Osteocyte (in vitro differentiated cells): ENCODE measurements around the gene MEIS2. TPM values are rescaled to one million over a fixed set of nuclear protein-coding genes. Genes with fewer than 3 reads are reported as not detected.

ENCODE experiments used
- DNase-seq: peaks from one replicate; pipeline ENCODE4 v3.0.0; 2021; ENCODE audit warnings: mixed read lengths; ENCODE audit not compliant: unreplicated experiment; ENCODE audit errors: extremely low spot score
- H3K27ac Mint-ChIP-seq: one replicate; pipeline ENCODE4 v1.8.0; 2021; ENCODE audit warnings: mild to moderate bottlenecking, mixed read lengths; ENCODE audit not compliant: unreplicated experiment
- H3K27me3 Mint-ChIP-seq: one replicate; pipeline ENCODE4 v1.8.0; 2021; ENCODE audit warnings: mixed read lengths; ENCODE audit not compliant: unreplicated experiment
- H3K36me3 Mint-ChIP-seq: one replicate; pipeline ENCODE4 v1.8.0; 2021; ENCODE audit warnings: mixed read lengths; ENCODE audit not compliant: unreplicated experiment
- H3K4me1 Mint-ChIP-seq: one replicate; pipeline ENCODE4 v1.8.0; 2021; ENCODE audit warnings: mixed read lengths; ENCODE audit not compliant: unreplicated experiment
- H3K4me3 Mint-ChIP-seq: one replicate; pipeline ENCODE4 v1.8.0; 2021; ENCODE audit warnings: mild to moderate bottlenecking, moderate library complexity, mixed read lengths; ENCODE audit not compliant: unreplicated experiment
- H3K9me3 Mint-ChIP-seq: one replicate; pipeline ENCODE4 v1.8.0; 2021; ENCODE audit warnings: mixed read lengths; ENCODE audit not compliant: unreplicated experiment
- CTCF ChIP-seq: fragments of 200-600 bp; sonication (generic); IDR thresholded peaks from 2 replicates; pipeline ENCODE4 v1.5.0; 2021; ENCODE audit warnings: antibody characterized with exemption, mild to moderate bottlenecking, moderate library complexity
- total RNA-seq: library from RNA; stranded (reverse); gene quantifications from 2 replicates; pipeline ENCODE4 v1.2.1, GENCODE V29; 2021

Gene MEIS2
- total RNA-seq, 1 donor from 2014 or later, result 79.9 TPM

GRCh38 chr15:37007301-37007700 is 93.0 kb downstream of the MEIS2 start:
- no peaks in the 10 kb centered on the region for H3K9me3 Mint-ChIP-seq
- no peak overlapping the region for H3K4me3 Mint-ChIP-seq
- TF ChIP-seq CTCF, result no peak
- peaks cover 13% of the 10 kb centered on the region for H3K4me1 Mint-ChIP-seq
- no peak overlapping the region for H3K27ac Mint-ChIP-seq
- H3K27me3 Mint-ChIP-seq, result no peaks in the 10 kb centered on the region
- H3K36me3 Mint-ChIP-seq, result peaks cover 41% of the 10 kb centered on the region
- DNase-seq, result no peak

GRCh38 chr15:37004981-37005735 is 95.2 kb downstream of the MEIS2 start:
- no peak for DNase-seq
- H3K36me3 Mint-ChIP-seq, result peaks cover 45% of the 10 kb centered on the region
- H3K4me3 Mint-ChIP-seq, result no peak overlapping the region

GRCh38 chr15:37004373-37004869 is 95.9 kb downstream of the MEIS2 start:
- Mint-ChIP-seq H3K27me3 (no peaks in the 10 kb centered on the region), H3K36me3 (peaks cover 44% of the 10 kb centered on the region), H3K27ac (no peak overlapping the region), H3K4me1 (peaks cover 13% of the 10 kb centered on the region), H3K9me3 (peaks cover 5% of the 10 kb centered on the region), H3K4me3 (no peak overlapping the region)
- no peak for TF ChIP-seq CTCF
- DNase-seq, result no peak

More at GRCh38 chr15:37004981-37005735, 95.2 kb downstream of the MEIS2 start:
- no peaks in the 10 kb centered on the region for H3K27me3 Mint-ChIP-seq
- no peak overlapping the region for H3K27ac Mint-ChIP-seq
- H3K4me1 Mint-ChIP-seq, result peaks cover 16% of the 10 kb centered on the region
- H3K9me3 Mint-ChIP-seq, result peaks cover 5% of the 10 kb centered on the region
- TF ChIP-seq CTCF, result no peak

- no peak for DNase-seq
- Mint-ChIP-seq H3K27ac (no peak overlapping the region), H3K27me3 (no peaks in the 10 kb centered on the region), H3K4me3 (no peak overlapping the region), H3K9me3 (peaks cover 5% of the 10 kb centered on the region), H3K4me1 (peaks cover 7% of the 10 kb centered on the region), H3K36me3 (peaks cover 43% of the 10 kb centered on the region)
- no peak for TF ChIP-seq CTCF
Measured at GRCh38 chr15:37002041-37002672, 98.2 kb downstream of the MEIS2 start.

GRCh38 chr15:37001417-37001816 is 98.9 kb downstream of the MEIS2 start:
- no peak for TF ChIP-seq CTCF
- Mint-ChIP-seq H3K4me1 (peaks cover 12% of the 10 kb centered on the region), H3K27me3 (no peaks in the 10 kb centered on the region), H3K4me3 (no peak overlapping the region), H3K9me3 (peaks cover 5% of the 10 kb centered on the region), H3K27ac (no peak overlapping the region), H3K36me3 (peaks cover 41% of the 10 kb centered on the region)
- DNase-seq, result no peak
